Measurements from ENCODE around the gene TTN. TPM values are rescaled to one million over a fixed set of nuclear protein-coding genes. Genes with fewer than 3 reads are reported as not detected.

TTN gene
- polyA plus RNA-seq, 10 donors: 125 to 407 (median 233) TPM

DNA sequence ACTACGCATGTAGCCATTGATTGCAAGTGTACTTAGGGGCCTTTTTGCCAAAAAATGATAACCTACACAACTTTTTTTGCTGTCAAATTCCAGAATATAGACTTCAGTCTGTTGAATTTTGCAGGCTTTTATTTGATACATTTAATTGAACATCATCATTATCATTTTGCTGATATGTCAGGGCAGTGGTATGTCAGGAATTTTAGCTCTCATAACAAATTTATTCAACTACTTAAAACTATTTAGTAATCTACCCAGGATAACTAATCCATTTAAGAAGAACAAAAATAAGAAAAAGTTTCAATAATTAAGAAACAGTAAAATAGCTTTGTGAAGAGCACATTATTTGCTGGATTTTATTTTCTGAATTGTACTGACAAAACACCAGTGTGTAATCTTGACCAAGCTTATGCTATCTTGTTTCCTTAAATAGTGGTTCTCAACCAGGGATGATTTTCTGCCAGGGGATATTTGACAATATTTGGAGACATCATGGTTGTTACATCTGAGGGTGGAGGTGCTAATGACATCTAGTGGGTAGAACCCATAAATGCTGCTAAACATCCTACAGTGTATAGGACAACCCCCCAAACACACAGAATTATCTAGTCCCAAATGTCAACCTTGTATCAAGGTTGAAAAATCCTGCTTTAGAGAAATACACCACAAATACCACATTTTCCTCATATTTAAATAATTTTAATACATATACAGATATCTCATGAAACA, 12.1 kb upstream of the TTN start:
- DNase-seq: no peak

DNA sequence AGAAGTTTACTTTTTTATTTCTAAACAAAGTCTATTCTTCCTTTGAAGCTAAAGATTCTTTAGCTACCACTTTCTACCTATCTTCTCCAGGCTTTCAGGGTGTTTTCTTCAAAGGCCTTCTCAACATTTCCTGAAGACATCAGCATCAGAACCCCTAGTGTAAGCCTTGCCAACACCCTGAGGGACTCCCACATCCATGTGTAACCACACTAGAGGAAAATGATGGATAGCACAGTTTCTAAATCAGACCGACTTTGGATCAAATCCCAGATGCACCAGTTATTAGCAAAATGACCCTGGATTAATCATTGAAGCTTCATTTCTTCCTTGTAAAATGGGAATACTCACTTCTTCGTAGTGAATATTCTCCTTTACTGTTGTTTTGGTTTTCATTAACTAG, 4.7 kb upstream of the TTN start:
- DNase-seq: no peak

DNA sequence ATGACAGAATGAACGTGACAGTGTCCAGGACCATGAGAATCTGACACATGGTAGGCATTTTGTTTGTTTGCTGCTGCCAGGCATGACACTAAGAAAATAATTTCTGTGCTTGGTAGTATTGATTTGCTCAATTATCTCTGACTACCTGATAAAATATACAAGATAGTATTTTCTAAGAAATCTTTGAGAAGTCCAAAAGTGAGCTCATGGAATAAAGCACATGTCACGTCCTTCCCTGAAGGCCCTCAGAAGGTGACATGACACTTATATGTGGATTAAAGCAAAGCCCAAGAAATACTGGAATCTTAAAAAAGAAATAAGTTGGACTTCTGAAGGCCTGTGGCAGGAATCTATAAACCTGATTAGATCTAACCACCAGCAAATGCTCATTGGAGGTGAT, 3.8 kb upstream of the TTN start:
- no peak for DNase-seq

DNA sequence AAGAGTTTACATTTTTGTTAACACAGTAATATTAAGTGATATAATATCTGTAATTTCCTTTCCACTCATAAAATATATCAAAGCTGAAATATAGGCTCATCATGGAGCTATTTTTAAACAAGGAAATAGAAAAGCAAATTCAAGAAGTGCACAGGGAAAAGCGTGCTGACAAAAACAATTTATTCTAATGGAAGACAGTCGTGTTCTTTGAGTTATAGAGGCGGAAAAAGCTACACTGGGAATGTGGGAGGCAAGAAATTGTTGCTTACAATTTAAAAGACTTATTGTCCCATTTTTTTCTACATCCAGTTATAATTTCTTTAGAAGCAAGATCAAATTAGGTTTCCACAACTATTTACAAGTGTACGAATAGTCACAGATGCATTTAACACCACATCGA, 3.2 kb upstream of the TTN start:
- no peak for DNase-seq

DNA sequence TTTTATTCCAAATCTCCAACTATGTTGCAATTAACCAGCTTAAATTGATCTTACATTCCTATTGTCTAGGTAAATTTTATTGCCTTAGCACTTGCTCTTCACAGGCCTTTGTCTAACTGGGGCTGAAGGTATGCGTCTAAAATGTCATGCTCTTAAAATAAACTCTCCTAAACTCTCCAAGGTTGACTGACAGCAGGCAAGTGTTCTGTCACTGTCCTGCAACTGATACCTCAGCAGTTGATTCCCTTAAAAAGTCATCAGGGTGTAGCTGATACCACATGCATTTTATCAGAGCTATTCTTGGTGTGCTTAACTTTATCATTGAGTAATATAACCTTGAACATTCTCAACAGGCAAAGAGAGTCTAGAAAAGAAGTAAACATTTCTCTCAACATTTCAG, 680 bp downstream of the TTN start:
- peak in 1 of 3 donors; percentile 71 for DNase-seq

DNA sequence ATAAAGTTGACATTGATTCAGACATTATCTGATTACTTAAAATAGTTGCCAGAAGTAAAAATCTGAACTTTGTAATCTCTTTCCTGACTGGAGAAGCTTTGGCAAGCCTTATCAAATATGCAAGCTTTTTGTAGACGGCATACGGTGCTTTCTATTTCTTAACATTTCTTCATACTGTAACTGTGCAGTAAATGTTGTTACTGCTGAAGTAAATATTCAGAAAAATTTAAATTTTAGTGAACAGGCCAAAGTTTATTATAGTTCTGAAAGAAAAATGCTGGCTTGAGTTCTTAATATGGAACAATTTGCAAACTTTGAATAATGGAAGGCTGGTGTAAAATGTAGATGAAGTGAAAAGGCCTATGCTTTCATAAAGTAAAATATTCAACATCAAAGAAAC, 1.8 kb downstream of the TTN start:
- no peak for DNase-seq

DNA sequence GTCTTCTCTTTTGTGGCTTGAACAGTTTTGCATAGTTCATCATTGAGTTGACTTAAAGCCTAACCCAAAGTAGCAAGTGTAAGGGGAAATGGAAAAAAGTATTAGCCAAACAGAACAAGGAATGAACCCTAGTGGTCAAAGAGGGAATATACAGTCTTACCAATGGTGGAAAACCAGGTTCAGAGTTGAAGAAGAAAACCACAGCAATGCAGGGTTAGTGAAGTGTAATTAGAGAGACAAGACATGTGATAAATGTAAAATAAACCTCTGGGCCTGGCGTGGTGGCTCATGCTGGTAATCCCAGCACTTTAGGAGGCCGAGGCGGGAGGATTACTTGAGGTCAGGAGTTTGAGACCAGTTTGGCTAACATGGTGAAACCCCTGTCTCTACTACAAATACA, 2.4 kb downstream of the TTN start:
- peak in 1 of 3 donors; percentile 20 for DNase-seq

DNA sequence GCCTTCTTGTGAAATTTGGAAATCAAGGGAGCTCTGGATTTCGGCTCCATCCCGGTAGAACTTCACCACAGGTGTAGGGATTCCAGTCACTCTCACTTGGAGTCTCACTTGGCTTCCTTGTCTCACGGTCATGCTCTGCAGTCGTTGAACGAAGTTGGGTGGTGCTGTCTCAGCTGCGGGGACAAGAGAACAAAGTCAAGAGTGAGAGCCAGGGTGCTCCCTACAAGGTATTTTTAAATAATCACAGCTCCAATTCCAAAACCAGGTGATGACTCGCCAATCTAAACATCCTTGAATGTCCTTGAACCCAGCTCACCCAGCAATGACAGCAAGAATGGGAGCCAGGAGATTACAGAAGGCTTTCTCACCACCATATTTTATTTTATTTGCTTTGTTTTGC, 6.7 kb downstream of the TTN start:
- DNase-seq: no peak

DNA sequence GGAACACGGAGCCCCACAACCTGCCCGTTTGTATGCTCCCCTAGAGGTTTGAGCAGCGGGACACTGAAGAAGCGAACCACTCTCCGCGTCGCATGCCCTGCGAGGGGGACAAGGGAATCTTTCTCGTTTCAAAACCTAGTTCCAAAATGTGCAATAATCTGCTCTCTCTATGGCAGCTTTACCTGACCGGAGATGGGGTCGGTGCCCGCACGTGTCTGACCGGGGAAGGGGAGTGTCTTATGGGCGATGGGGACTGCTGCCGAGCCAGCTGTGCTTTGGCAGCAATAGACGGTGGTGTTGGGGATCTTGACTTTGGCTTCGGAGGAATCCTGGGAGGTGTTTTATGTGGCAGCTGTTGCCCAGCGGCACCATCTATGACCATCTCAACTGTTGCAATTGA, 7.9 kb downstream of the TTN start:
- DNase-seq: no peak

DNA sequence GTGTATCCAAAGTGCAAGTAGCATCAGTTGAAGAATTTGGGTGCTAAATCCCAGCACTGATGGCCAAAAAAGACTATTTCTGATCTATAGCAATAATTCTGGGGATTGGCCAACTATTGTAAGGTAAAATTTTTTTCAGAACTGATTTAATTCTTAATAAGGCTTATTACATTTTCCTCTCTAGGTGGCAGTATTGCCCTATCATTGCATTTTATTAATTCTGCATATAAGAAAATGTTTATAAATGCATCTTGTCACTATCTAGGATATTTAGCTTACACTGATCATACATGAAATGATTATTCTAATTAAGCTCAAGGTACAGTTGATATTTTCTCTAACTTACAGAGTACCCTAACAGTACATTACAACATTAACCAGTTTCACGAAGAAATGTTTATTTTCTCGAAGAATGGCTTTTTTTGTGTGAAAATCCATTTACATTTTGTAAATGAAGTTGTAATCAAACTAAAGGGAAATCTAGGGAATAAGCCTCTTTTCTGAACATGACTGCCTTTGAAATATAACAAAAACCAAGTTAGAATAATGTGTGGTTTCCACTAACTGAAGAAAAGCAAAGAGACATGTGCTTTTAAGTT, 11.0 kb downstream of the TTN start:
- peak; percentile 31 to 68 (median 58) for DNase-seq

DNA sequence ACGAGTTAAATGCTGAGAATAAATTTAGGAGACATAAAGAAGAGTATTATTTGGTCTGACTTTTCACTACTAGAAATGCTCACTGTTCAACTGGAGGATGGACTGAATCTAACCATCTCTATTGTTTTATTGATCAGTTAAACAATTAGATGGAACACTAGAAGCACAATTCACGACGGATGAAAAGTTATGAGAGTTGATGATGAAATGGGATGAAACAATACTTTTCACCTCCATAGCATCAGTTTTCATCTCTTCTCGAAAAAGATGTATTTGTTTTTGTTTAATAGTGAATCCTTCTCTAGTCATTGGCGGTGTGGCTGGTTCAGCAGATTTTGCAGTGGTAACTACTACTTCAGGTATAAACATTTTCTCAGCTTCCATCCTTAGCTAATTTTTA, 19.3 kb downstream of the TTN start:
- DNase-seq: no peak

DNA sequence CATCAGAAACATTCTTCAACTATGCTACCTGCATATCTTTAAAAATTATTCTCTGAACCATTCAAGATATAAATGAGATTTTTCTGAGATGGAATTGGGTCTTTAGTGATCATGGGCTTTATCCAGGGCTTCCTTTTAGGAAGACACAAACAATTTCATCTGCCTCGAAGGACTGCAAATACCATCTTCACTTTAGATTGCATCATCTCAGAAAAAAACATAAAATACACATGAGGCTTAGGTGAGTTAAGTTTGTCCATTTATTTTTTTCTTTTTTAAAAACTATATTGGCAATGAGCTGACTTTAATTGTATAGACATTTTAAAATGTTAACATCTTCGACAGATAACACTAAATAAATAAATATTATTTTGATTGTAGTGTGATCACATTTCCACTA, 20.1 kb downstream of the TTN start:
- DNase-seq: no peak

DNA sequence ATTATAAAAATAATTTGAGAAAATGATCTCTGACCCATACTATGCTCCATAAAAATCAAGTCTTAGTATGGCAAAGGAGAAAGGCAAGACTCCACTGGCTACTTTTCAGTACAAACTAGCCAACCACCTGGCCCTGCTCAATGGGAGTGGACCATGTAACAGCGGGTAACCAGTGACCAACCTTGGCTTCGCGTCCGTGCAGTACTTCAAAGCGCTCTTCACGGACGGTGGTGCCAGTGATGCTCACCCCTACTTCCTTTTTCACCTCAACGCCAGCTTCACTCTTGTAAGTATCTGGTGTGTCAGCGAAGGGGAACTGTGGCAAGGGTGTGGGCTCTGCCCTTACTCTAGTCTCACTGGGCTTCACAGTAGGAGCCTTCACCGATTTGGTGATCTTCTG, 23.3 kb downstream of the TTN start:
- DNase-seq: no peak

DNA sequence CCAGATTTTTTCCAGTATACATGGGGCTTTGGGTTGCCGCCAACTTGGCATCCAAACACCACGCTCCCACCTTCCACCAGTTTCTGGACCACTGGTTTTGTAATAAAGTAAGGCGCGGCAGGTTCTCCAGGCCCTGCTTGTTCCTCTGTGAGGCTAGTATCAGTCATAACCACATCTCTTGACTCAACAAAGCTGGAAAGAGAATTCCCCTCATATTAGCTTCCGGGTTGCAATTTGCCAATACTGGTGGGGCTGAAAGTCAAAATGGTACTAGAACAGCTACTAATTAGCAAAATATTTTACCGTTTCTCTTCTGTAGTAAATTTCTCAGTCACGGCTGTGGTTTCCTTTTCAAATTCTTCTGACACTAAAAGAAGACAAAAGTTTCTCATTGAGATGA, 25.0 kb downstream of the TTN start:
- no peak for DNase-seq

DNA sequence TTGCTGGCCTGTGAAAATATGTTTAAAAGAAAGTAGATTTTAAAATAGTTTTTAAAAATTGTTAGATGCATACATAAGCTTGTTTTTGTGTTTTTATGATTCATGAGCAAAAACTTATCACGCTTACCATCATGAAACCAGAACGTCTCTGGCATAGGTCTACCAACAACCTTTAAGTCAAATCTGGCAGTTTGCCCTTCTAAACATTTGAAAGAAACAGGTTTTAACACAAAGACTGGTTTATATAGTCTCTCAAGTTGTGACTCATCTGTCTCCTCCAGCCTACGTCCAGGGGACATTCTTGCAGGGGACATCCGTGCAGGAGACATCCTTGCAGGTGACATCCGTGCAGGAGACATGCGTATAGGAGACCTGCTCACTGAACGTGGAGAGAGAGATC, 29.6 kb downstream of the TTN start:
- no peak for DNase-seq

DNA sequence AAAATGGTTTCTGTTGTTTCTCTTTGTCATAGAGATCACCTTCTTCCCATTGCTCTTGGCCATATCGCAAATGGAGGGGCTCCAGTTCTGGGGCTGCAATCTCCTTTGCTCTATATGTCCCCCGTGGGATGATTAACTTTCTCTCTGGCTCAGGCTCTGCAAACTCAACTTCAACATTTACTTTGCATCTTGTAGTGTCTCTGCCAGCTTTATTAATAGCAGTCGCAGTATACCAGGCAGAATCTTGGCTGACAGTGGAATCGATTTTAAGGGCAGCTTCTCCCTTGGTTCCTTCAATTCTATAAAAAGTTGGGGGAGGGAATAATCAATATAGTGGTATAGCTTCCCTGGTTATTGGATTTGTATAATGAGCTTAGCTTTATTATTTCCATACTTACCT, 30.5 kb downstream of the TTN start:
- no peak for DNase-seq

DNA sequence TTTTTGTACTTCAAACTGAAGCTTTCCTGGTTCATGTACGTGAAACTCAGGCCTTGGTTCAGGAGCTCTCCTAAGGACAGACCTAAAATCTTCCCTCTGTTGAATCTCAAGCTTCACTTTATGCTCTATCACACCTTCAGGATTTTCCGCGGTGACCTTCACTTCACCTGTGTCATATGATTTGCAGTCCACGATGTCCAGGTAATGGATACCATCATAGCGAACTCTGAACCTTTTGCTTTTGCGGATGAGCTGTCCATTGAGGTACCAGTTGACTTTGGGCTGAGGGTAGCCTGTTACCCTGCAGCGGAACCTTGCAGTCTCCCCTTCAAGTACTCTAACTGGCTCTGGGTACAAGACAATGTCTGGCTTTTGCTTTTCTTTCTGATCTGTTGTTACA, 31.2 kb downstream of the TTN start:
- DNase-seq: no peak

DNA sequence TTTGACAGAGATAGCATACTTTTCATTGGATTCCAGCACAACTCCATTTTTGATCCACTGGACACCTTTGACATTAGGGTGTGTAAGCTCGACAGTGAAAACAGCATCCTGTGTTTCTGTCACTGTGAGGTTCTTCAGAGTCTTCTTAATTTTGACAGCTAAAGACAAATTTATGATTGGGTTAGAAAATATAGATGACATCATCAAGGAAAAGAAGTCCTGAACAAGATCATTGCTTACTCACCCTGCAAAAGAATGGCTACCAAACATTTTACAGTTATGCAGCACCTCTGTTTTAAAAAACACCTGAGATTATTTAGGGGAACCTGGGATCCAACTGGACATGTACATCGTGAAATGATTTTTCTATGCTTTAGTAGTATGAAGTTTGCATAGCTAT, 36.7 kb downstream of the TTN start:
- no peak for DNase-seq

DNA sequence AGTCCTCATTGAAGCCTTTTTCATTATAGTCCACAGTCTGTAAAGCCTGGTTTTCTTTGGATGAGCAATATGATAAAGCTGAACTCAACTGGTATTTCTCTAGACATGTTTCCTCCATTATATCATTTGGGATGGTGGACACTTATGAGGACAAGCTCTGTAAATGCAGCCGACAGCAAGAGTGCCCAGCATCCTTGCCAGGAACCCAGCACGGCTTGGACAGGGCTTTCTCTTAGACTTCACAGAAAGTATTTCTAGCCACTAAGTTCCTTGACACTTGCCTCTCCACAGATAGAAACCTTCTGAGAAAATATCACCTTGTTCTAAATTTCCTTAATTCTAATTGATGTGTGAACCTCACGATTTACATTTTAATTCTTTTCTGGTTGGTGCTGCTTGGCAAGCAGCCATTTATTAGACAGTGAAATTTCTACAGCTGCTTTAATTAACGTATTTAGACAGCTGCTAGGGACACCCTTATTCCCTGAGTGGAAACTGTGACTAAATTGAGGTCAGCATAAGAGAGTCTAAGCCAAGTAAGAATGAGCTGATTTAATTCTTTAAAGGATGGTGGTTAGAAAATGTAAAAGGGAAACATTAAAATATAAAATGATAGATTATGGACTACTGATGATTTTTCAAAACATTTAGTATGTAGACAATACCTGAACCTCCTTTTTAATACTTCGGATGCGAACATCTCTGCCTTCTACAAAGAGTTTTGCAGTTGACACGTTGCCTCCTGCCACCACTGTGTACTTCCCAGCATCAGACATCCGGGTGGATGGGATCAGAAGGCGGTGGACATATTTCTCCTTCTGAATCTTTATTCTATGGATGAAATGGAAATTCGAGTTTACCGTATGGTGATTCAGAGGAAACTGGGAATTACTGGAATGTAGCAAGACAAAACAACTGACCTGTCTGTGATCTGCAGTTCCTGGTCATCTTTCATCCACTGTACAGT, 39.8 kb downstream of the TTN start:
- peak; percentile 58 to 73 (median 63) for DNase-seq

DNA sequence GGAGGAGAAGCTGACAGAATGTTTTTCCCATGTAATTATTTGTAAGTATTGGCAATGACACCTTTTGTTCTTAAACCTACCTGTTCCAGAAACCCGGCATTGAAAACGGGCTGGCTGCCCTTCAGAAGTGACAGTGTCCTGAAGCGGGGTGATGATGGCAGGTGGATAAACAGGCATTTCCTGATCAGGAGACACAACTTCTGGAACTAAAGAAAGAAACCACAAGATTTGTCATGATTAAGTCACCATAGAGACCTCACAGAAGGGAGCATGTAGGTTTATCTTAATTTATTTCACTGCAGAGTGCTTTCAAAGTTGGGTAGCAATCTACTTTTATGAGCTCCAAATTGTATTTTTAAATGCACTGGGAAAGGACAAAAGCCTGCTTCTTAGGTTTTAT, 43.1 kb downstream of the TTN start:
- DNase-seq: no peak

DNA sequence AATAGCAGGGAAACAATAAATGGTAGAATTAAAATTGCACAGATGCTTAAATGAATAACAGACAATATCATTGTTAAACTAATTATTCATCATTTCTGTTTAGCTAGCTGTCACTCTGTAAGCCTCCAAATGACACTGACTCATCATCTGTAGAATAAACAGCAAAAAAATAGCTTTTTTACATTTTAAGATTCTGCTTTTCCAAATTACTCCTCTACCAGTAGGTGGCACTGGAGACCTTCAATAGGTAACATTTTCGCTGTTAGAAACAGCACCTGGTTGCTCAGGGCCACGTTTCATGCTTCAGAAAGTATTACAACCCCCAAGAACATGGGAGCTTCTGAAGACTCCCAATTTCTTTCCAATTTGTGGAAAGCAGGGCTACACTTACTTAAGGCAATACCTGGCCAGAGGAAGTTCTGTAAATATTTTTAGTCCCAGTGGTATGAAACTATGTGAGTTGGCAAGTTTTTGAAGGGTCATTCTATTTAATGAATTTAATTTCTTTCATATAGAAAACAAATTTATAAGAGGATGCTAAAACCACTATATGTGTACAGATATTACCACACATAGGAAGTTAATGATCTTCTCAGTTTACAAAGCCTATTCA, 45.4 kb downstream of the TTN start:
- DNase-seq: peak; percentile 22 to 45 (median 24)

DNA sequence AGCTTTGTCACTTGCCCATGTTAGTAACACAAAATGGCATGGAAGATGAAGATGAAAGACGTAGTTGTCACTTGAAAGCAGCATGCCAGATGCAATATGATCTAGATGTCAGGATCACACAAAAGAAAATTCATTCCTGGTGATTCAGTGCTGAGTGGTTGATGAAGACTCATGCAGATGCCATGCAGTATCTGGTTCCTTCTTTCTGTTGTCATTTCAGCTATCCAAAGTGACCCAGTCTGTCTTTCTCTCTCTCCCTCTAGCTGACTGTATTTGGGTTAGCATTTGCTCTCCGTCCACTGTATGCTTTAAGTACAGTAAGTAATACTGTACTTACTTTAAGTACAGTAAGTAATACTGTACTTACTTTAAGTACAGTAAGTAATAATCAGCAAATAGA, 50.4 kb downstream of the TTN start:
- DNase-seq: peak in 1 of 3 donors; percentile 33
